ENCODE results near the gene MESP1.

MESP1 gene

GRCh38 chr15:89761929-89762328, 10.9 kb upstream of the MESP1 start (continued):
- no peak for TF ChIP-seq ZNF223 (tag by site-specific recombination; IDR thresholded peaks at IDR 0.05)
- no peak for TF ChIP-seq ZNF335 (tag by site-specific recombination; conservative IDR thresholded peaks at IDR 0.05)
- no peak for TF ChIP-seq SETDB1 (IDR thresholded peaks at IDR 0.05; ENCODE audit: insufficient read length, low read length)
- TF ChIP-seq ZNF76 (tag by site-specific recombination; IDR thresholded peaks at IDR 0.05; ENCODE audit: borderline replicate concordance, low read depth) = no peak
- no peak for TF ChIP-seq KLF1 (tag by site-specific recombination; IDR thresholded peaks at IDR 0.05)

GRCh38 chr15:89761009-89761831, 10.2 kb upstream of the MESP1 start:
- Histone ChIP-seq H3K27ac (ENCODE audit: extremely low read depth, low read depth, low read length) (no peak overlapping the region), H3K36me3 (ENCODE audit: control insufficient read depth in 2 of 2, insufficient read depth in 1 of 2, low read length in 2 of 2) (no peaks in the 10 kb centered on the region), H3K4me1 (ENCODE audit: control insufficient read depth, insufficient read depth, low read length) (no peaks in the 10 kb centered on the region), H3K4me3 (ENCODE audit: low read depth, low read length) (no peak overlapping the region), H3K9me3 (ENCODE audit: control insufficient read depth, insufficient read depth, low read depth, low read length) (no peaks in the 10 kb centered on the region)
- ChIA-PET POLR2A (interaction anchor here (0.7 to 1.7 kb wide), 6 partner anchors 8 to 133 kb away, joined by 4 to 8 read pairs (median 4); partner anchors contain the start of gene AP3S2), CTCF (interaction anchor here (0.5 to 17.0 kb wide), 50 partner anchors 9 to 614 kb away, joined by 3 to 344 read pairs (median 4); partner anchors contain the start of genes AP3S2, MESP1 and MESP2)
- TF ChIP-seq BCL11A (tag by site-specific recombination; IDR thresholded peaks at IDR 0.05; ENCODE audit: low read depth) (0 out of 2 replicates have a peak, but pooled peaks have one; percentile 30), PBX3 (CRISPR knock-in tag; IDR thresholded peaks at IDR 0.05) (0 out of 2 replicates have a peak, but pooled peaks have one; percentile 4), ZNF830 (tag by site-specific recombination; IDR thresholded peaks at IDR 0.05; ENCODE audit: low read depth) (no peak), ZNF785 (tag by site-specific recombination; IDR thresholded peaks at IDR 0.05) (0 out of 2 replicates have a peak, but pooled peaks have one; percentile 13)

- H3K4me1 ChIP-seq (ENCODE audit: control insufficient read depth, insufficient read depth, low read length) = no peaks in the 10 kb centered on the region
- H3K36me3 ChIP-seq (ENCODE audit: control insufficient read depth in 2 of 2, insufficient read depth in 1 of 2, low read length in 2 of 2) = no peaks in the 10 kb centered on the region
- ChIA-PET POLR2A (interaction anchor here (1.0 to 1.7 kb wide), 4 partner anchors 9 to 133 kb away, joined by 4 to 8 read pairs (median 6); partner anchors contain the start of gene AP3S2), CTCF (interaction anchor here (0.5 to 17.0 kb wide), 53 partner anchors 9 to 658 kb away, joined by 3 to 344 read pairs (median 4); partner anchors contain the start of genes AP3S2, MESP1 and MESP2)
- H3K27ac ChIP-seq (ENCODE audit: extremely low read depth, low read depth, low read length) = no peak overlapping the region
- H3K4me3 ChIP-seq (ENCODE audit: low read depth, low read length) = no peak overlapping the region
- no peaks in the 10 kb centered on the region for H3K9me3 ChIP-seq (ENCODE audit: control insufficient read depth, insufficient read depth, low read depth, low read length)
- TF ChIP-seq ZXDB (tag by site-specific recombination; IDR thresholded peaks at IDR 0.05) = no peak
- no peak for TF ChIP-seq ZNF239 (tag by site-specific recombination; IDR thresholded peaks at IDR 0.05)
- TF ChIP-seq ZNF610 (tag by site-specific recombination; IDR thresholded peaks at IDR 0.05; ENCODE audit: borderline replicate concordance) = no peak
- TF ChIP-seq ZNF707 (tag by site-specific recombination; IDR thresholded peaks at IDR 0.05) = no peak
- TF ChIP-seq ZNF76 (tag by site-specific recombination; IDR thresholded peaks at IDR 0.05; ENCODE audit: borderline replicate concordance, low read depth) = no peak
- no peak for TF ChIP-seq ZNF423 (tag by site-specific recombination; IDR thresholded peaks at IDR 0.05)
- no peak for TF ChIP-seq ZSCAN18 (tag by site-specific recombination; IDR thresholded peaks at IDR 0.05)
- TF ChIP-seq INSM2 (tag by site-specific recombination; IDR thresholded peaks at IDR 0.05) = no peak
- no peak for TF ChIP-seq HIC1 (tag by site-specific recombination; IDR thresholded peaks at IDR 0.05)
- TF ChIP-seq ZNF140 (tag by site-specific recombination; IDR thresholded peaks at IDR 0.05) = no peak
- no peak for TF ChIP-seq ZBTB10 (tag by site-specific recombination; IDR thresholded peaks at IDR 0.05)
- no peak for TF ChIP-seq MEIS1 (CRISPR knock-in tag; IDR thresholded peaks at IDR 0.05; ENCODE audit: borderline replicate concordance)
- no peak for TF ChIP-seq ZSCAN16 (tag by site-specific recombination; IDR thresholded peaks at IDR 0.05)
Measured at GRCh38 chr15:89760303-89761008, 9.4 kb upstream of the MESP1 start.
